ENCODE data around the gene MCTP1. TPM values are rescaled to one million over a fixed set of nuclear protein-coding genes. Genes with fewer than 3 reads are reported as not detected.

The MCTP1 gene
- total RNA-seq, 2 experiments from 2014 or later: not detected

- Histone ChIP-seq H3K79me2 (ENCODE audit: insufficient read depth, low read depth, low read length) (no peaks in the 10 kb centered on the region), H3K9me2 (ENCODE audit: insufficient read depth, low read length) (no peaks in the 10 kb centered on the region), H4K20me1 (ENCODE audit: insufficient read depth, low read length) (no peaks in the 10 kb centered on the region), H3K4me2 (ENCODE audit: low read length) (no peak overlapping the region), H3K4me3 (ENCODE audit: low read depth, low read length, poor library complexity, severe bottlenecking) (no peak overlapping the region), H3K4me1 (ENCODE audit: insufficient read depth, low read length, poor library complexity, severe bottlenecking) (peaks cover 6% of the 10 kb centered on the region), H2AFZ (ENCODE audit: low read length) (no peak overlapping the region; the same call in 1 of the 2 replicates), H3K36me3 (ENCODE audit: insufficient read depth, low read length) (no peaks in the 10 kb centered on the region), H3K27ac (ENCODE audit: low read depth, low read length, poor library complexity, severe bottlenecking) (no peak overlapping the region), H3K9me3 (ENCODE audit: low read length) (no peaks in the 10 kb centered on the region)
- TF ChIP-seq EZH2phosphoT487 (IDR thresholded peaks at IDR 0.05; ENCODE audit: borderline replicate concordance, low read depth, low read length): no peak
- no peak for TF ChIP-seq CTCF (conservative IDR thresholded peaks at IDR 0.05; ENCODE audit: low read length)
- intact Hi-C loops (cut with micrococcal nuclease; ENCODE audit: unreplicated experiment): no loop called here
- no TSS peak for BruUV-seq (replicated peaks)
- POLR2A ChIA-PET: interaction anchor here (0.6 to 1.2 kb wide), 3 partner anchors 9 to 44 kb away, joined by 3 to 8 read pairs (median 3); no protein-coding TSS in a partner anchor
- CTCF ChIA-PET (ENCODE audit: unreplicated experiment): no interaction called here
- no peak for DNase-seq (ENCODE audit: low spot score)
Measured at GRCh38 chr5:94841598-94842322, 443.1 kb downstream of the MCTP1 start.

GRCh38 chr5:94833851-94834250, 451.0 kb downstream of the MCTP1 start:
- CTCF ChIA-PET (ENCODE audit: unreplicated experiment): no interaction called here
- no TSS peak for BruUV-seq (replicated peaks)
- H3K4me3 ChIP-seq (ENCODE audit: low read depth, low read length, poor library complexity, severe bottlenecking): no peak overlapping the region
- H3K9me3 ChIP-seq (ENCODE audit: low read length): no peaks in the 10 kb centered on the region
- no peaks in the 10 kb centered on the region for H4K20me1 ChIP-seq (ENCODE audit: insufficient read depth, low read length)
- no peaks in the 10 kb centered on the region for H3K79me2 ChIP-seq (ENCODE audit: insufficient read depth, low read depth, low read length)
- DNase-seq (ENCODE audit: low spot score): no peak
- intact Hi-C loops (cut with micrococcal nuclease; ENCODE audit: unreplicated experiment): no loop called here
- H2AFZ ChIP-seq (ENCODE audit: low read length): no peak overlapping the region
- no peak overlapping the region for H3K4me2 ChIP-seq (ENCODE audit: low read length)
- no peaks in the 10 kb centered on the region for H3K36me3 ChIP-seq (ENCODE audit: insufficient read depth, low read length)
- TF ChIP-seq CTCF (conservative IDR thresholded peaks at IDR 0.05; ENCODE audit: low read length) (no peak), EZH2phosphoT487 (IDR thresholded peaks at IDR 0.05; ENCODE audit: borderline replicate concordance, low read depth, low read length) (no peak)
- H3K4me1 ChIP-seq (ENCODE audit: insufficient read depth, low read length, poor library complexity, severe bottlenecking): no peaks in the 10 kb centered on the region
- no peaks in the 10 kb centered on the region for H3K9me2 ChIP-seq (ENCODE audit: insufficient read depth, low read length)
- no peak overlapping the region for H3K27ac ChIP-seq (ENCODE audit: low read depth, low read length, poor library complexity, severe bottlenecking)
- POLR2A ChIA-PET: interaction anchor here (0.8 to 2.6 kb wide), 3 partner anchors 8 to 51 kb away, joined by 3 to 8 read pairs (median 5); no protein-coding TSS in a partner anchor

GRCh38 chr5:94832685-94833084, 452.2 kb downstream of the MCTP1 start:
- no TSS peak for BruUV-seq (replicated peaks)
- CTCF ChIA-PET (ENCODE audit: unreplicated experiment): interaction anchor here (1.6 kb wide), 1 partner anchor 23 kb away, joined by 4 read pairs; no protein-coding TSS in a partner anchor
- Histone ChIP-seq H3K4me3 (ENCODE audit: low read depth, low read length, poor library complexity, severe bottlenecking) (no peak overlapping the region), H4K20me1 (ENCODE audit: insufficient read depth, low read length) (no peaks in the 10 kb centered on the region), H3K9me3 (ENCODE audit: low read length) (no peaks in the 10 kb centered on the region), H2AFZ (ENCODE audit: low read length) (no peak overlapping the region), H3K79me2 (ENCODE audit: insufficient read depth, low read depth, low read length) (no peaks in the 10 kb centered on the region), H3K27ac (ENCODE audit: low read depth, low read length, poor library complexity, severe bottlenecking) (no peak overlapping the region), H3K9me2 (ENCODE audit: insufficient read depth, low read length) (no peaks in the 10 kb centered on the region), H3K4me2 (ENCODE audit: low read length) (no peak overlapping the region), H3K4me1 (ENCODE audit: insufficient read depth, low read length, poor library complexity, severe bottlenecking) (no peaks in the 10 kb centered on the region), H3K36me3 (ENCODE audit: insufficient read depth, low read length) (no peaks in the 10 kb centered on the region)
- intact Hi-C loops (cut with micrococcal nuclease; ENCODE audit: unreplicated experiment): no loop called here
- TF ChIP-seq CTCF (conservative IDR thresholded peaks at IDR 0.05; ENCODE audit: low read length) (no peak), EZH2phosphoT487 (IDR thresholded peaks at IDR 0.05; ENCODE audit: borderline replicate concordance, low read depth, low read length) (no peak)
- no peak for DNase-seq (ENCODE audit: low spot score)
- POLR2A ChIA-PET: interaction anchor here (0.6 to 2.6 kb wide), 7 partner anchors 10 to 1958 kb away, joined by 3 to 8 read pairs (median 4); no protein-coding TSS in a partner anchor
